Iris pigment epithelial cell (primary cell): ENCODE data around the gene SPIRE2.
A peak's percentile ranks its signal among the peaks of the same experiment; 100 is the strongest.
"Not testable (repeated sequence)": the region's sequence is repeated elsewhere in the genome, so short reads cannot be mapped to it uniquely, and the experiment has no call there.

ENCODE experiments used
- DNase-seq: peaks from one replicate; pipeline ENCODE4 v3.0.0-alpha.2; 2011; ENCODE audit warnings: low read depth

The SPIRE2 gene

DNA sequence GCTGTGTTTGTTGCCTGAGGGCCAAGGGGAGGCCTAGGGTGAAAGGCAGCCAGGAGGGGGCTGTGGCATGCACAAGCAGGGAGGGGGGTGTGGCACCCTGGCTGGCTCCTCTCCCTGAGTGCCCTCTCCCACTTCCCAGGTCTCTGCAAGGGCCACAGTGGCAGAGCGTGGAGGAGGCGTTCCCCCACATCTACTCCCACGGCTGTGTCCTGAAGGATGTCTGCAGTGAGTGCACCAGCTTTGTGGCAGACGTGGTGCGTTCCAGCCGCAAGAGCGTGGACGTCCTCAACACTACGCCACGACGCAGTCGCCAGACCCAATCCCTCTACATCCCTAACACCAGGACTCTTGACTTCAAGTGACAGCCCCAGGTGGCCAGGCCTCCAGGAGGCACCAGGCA lies 41.6 kb downstream of the SPIRE2 start:
- no peak for DNase-seq

DNA sequence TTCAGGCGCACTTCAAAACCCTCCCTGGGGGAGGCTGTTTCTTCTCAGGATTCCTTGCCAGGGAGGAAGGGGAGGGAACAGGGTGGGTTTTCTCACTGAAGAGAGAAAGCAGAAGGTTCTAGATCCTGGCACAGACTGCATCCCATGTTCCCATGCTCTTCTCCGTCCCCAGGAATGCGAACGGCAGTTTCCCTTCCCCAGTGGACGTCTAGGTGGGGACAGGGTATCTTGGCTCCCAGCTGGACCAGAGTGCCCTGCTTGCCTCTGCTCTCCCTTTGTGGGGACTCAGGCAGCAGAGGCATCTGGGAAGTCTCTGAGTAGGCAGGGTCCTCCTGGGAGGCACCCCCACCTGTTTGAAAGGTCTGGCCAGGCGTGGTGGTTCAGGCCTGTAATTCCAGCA lies 42.2 kb downstream of the SPIRE2 start:
- no peak for DNase-seq

DNA sequence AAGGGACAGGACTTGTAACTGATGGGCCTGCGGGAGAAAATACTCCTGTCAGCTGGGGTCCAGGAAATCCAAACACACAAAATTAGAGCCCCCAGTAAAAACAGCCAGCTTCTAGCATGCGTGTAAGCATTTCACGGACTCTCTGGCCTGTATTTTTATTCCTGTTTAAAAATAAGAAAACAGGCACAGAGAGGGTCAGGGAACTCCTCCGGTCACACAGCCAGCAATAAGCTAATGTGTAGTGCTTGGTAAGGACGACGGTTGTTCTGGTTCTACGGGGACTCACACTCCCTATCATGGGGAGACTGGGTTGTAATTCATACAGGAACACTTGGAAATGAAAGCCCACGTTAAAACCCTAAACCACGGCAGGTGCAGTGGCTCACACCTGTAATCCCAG lies 43.6 kb downstream of the SPIRE2 start:
- no peak for DNase-seq

GRCh38 chr16:89873109-89873971 lies 45.1 kb downstream of the SPIRE2 start, which contains the start of gene TCF25:
TSS of gene TCF25 (plus strand) at chr16:89873592. CDS start at chr16:89873668, 76 bp downstream.
- peak; percentile 77 for DNase-seq

GRCh38 chr16:89873972-89874689 lies 45.9 kb downstream of the SPIRE2 start:
- peak; percentile 93 for DNase-seq

DNA sequence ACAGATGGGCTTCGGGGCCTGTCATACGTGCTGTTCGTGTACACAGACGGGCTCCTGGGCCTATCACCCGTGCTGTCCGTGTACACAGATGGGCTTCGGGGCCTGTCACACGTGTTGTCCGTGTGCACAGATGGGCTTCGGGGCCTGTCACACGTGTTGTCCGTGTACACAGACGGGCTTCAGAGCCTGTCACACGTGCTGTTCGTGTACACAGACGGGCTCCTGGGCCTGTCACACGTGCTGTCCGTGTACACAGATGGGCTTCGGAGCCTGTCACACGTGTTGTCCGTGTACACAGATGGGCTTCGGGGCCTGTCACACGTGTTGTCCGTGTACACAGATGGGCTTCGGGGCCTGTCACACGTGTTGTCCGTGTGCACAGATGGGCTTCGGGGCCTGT lies 50.8 kb downstream of the SPIRE2 start:
- not testable (repeated sequence) for DNase-seq

DNA sequence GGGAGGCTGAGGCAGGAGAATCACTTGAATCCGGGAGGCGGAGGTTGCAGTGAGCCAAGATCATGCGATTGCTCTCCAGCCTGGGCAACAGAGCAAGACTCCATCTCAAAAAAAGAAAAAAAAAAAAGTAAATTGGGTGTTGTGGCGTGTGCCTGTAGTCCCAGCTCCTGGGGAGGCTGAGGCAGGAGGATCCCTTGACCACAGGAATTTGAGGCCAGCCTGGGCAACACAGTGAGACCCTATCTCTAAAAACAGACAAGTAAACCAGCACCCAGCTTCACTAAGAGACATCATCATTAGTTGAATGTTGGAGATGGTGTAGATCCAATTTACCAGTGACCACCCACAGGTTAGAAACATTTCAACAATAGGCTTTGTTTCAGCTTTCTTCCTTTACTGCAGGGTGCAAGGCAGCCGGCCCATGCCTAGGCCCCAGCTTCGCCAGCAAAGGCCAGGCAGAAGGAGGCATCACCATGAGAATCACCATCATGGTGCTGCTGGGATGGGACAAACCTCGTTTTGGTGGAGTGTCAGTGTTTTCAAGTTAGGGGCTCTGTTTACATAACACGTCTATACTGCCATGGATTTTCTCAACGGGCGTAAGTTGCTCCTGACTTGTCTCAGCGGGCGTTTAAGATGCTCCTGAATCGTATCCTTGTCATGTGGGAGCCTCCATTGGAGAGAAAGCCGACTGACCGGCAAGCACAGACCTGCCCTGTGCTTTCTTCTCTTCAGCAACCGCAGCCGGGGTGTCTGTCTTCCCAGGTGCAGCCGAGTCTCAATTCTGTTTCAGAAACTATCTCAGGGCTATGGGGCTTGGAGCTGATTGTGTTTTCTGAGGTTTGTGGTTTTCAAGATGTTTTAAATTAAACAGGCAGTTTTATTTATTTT lies 52.4 kb downstream of the SPIRE2 start:
- no peak for DNase-seq

DNA sequence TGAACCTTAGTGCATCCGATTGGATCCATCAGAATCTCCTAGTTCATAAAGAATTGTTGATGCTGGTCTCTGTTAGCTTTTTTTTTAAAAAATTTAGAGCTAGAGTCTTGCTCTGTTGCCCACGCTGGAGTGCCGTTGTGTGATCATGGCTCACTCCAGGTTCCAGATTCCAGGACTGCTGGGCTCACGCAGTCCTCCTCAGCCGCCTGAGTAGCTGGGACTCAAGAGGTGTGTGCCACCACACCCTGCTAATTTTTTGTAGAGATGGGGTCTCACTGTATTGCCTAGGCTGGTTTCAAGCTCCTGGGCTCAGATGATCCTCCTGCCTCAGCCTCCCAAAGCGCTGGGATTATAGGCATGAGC lies 53.1 kb downstream of the SPIRE2 start:
- no peak for DNase-seq

DNA sequence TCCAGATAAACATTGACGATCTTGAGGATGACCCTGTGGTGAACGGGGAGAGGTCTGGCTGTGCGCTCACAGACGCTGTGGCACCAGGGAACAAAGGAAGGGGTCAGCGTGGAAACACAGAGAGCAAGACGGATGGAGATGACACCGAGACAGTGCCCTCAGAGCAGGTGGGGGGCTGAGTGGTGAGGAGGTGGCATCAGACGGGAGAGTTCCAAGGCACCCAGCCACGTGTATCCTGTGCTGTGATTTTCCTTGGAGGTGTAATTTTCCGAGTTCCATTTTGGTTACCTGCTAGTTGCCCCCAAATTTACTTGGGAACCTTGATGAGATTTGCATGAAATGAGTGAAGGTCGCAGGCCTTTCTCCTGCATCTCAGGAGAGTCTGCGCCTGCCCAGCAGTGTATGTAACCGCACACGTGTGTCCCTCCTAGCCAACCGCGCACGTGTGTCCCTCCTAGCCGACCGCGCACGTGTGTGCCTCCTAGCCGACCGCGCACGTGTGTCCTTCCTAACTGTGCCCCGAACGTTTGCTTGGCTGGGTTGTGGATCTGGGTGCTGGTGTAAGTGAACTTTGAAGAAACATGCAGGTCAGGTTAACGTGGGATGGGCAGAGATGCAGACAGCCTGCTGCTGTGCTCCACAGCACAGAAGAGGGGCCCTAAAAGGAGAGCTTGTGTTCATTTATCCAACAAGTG lies 55.2 kb downstream of the SPIRE2 start:
- DNase-seq: no peak

DNA sequence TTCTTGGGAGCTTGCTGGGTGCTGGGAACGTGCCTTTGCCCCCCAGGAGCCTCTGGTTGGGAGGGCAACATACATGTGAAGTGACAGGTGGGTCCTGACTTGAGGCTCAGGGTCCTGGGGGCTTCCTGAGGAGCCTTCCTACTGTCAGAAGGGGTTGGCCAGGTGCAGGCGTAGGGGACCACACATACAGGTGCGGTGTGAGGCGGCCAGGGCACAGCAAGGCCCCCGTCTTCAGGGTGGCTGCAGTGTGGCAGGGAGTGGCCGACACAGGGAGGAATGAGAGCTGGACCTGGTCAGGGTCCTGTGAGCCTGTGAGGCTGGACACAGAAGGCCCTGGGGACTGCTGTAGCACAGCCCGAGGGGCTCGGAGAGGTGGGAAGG lies 55.8 kb downstream of the SPIRE2 start:
- DNase-seq: no peak

- no peak for DNase-seq
These were observed 59.0 kb downstream of the SPIRE2 start for GRCh38 chr16:89887243-89887642.

- no peak for DNase-seq
These were observed 61.9 kb downstream of the SPIRE2 start for GRCh38 chr16:89890200-89890599.

- DNase-seq: no peak
These were observed 62.8 kb downstream of the SPIRE2 start for GRCh38 chr16:89890886-89891657.

DNA sequence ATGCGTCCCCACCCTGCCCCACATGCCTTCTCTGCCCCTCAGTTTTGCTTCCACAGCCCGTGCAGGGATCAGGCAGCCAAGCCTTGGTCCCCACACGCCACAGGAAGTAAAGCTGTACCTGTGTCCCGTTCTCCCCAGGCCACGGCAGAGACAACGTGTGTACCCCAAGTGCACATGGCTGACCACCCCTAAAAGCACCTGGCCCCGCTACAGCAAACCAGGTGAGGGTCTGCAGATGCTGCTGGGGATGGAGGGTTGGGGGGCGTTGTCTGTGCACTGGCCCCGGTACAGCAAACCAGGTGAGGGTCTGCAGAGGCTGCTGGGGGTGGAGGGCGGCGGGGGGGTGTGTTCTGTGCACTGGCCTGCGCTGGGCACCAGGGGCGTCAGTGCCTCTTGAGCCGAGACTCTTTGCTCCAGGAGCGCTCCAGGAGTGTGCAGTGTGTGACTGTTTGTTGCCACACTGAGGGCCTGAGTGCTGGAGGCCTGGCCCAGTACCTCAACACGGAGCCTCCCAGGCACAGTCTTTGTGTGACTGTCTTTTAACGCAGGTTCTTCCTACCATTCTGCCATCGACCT lies 63.9 kb downstream of the SPIRE2 start:
- no peak for DNase-seq

- no peak for DNase-seq
These were observed 64.4 kb downstream of the SPIRE2 start for GRCh38 chr16:89892635-89893034.

DNA sequence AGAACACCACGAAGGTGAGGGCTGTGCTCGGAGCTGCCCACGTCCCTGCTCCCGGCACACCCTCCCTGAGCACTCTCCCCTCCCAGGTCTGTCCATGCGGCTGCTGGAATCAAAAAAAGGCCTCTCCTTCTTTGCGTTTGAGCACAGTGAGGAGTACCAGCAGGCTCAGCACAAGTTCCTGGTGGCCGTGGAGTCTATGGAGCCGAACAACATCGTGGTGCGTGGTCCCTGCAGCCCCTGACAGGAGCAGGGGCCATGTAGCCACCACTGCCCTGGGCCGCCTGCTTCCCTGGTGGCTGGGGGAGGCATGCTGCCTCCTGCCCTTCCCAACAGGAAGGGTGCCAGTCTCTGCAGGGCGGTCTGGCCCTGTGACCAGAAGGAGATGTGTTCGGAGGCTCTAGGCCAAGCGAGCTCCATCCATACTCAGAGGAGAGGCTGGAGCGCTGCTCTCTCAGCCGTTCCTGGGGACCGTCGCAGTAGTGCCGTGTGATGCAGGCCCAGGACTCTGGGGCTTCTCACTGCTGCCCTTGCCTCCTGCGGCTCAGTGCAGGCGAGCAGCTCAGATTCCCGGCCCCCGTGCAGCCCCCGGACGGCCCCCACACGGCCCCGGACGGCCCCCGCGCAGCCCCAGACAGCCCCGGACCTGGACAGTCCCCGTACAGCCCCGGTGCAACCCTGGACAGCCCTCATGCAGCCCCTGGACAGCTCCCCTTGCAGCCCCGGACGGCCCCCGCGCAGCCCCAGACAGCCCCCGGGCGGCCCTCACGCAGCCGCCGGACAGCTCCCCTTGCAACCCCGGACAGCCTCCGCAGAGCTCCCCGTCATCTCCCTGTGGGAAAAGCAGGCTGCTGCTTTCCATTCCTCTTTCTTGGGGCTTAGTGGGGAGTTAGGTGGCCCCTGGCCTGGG lies 65.6 kb downstream of the SPIRE2 start:
- DNase-seq: no peak

DNA sequence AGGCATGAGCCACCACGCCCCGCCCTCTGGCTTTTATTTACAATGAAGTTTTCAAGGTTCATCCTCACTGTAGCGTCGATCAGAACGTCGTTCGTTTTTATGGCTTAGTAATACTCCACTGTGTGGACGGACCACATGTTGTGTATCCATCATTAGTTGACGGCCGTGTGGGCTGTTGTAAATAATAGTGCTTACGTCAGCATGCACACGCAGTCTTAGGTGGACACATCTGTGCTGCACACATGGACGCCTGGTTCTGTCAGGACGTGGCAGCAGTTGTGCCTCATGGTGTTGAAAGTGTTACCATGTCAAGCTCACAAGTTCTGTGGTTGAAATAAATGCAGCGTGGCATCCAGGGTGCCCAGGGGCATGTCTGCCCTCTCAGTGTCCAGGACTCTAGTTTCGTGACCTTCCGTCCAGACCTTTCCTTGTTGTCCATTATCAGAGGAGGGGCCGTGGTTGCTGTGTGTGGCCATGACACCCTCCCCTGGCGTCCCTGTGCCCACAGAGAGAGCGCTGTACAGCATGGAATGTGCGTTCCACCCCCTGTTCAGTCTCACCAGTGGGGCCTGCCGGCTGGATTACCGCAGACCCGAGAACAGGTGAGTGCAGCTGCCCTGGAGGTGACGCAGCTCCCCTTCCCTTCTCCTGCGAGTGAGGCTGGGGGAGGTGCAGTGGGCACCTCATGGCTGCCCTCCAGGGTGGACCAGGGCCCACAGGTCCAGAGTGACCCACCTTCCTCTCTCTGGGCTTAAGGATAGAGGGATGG lies 67.4 kb downstream of the SPIRE2 start:
- no peak for DNase-seq

DNA sequence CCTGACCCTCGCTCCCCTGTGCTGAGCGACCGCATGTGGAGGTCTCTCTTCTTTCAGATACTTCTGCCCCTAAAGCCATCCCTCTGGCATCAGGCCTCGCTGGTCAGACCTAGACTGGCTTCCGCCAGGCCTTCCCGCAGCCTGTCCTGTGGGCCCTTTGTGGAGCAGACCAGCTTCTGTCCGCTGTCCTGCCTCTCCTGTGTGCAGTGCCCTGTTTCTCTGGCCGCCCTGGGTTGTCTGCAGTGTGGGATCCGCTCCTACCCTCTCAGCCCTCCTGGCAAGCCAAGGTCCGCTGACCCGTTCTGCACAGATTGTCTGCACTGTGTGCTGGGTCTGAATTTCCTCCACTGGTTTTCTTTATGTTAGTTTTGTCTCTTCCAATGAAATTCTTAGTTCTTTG lies 68.9 kb downstream of the SPIRE2 start:
- no peak for DNase-seq
